DND-41 (cell line): ENCODE results near the gene ACOX3.

ENCODE experiments used
- ATAC-seq: fragments of 200-7000 bp; cut with Tn5 transposase; 3 replicates; pipeline ENCODE4 v1.9.1; 2021; ENCODE audit warnings: low read depth; ENCODE audit not compliant: insufficient read depth
- DNase-seq: peaks from one replicate; pipeline ENCODE4 v3.0.0-alpha.2; 2020
- H2AFZ ChIP-seq: 2 replicates; pipeline ENCODE4 v1.6.0; 2012; ENCODE audit warnings: low read depth, low read length
- H3K27ac ChIP-seq: 2 replicates; pipeline ENCODE4 v1.5.1; 2012; ENCODE audit warnings: low read length, inconsistent platforms
- H3K27me3 ChIP-seq: fragments of 200-600 bp; sonication (generic); 2 replicates; pipeline ENCODE4 v1.6.0; 2012; ENCODE audit warnings: low read length, mild to moderate bottlenecking, inconsistent platforms; ENCODE audit not compliant: insufficient read depth, poor library complexity
- H3K36me3 ChIP-seq: 2 replicates; pipeline ENCODE4 v1.5.1; 2012; ENCODE audit warnings: low read length, inconsistent platforms; ENCODE audit not compliant: insufficient read depth
- H3K4me1 ChIP-seq: 2 replicates; pipeline ENCODE4 v1.5.1; 2012; ENCODE audit warnings: mild to moderate bottlenecking, low read length; ENCODE audit not compliant: insufficient read depth
- H3K4me2 ChIP-seq: 2 replicates; pipeline ENCODE4 v1.6.0; 2012; ENCODE audit warnings: mild to moderate bottlenecking, moderate library complexity, low read length, inconsistent platforms; ENCODE audit not compliant: insufficient read depth
- H3K4me3 ChIP-seq, 2 experiments: fragments of 200-600 bp in 1 of 2; shearing (Covaris generic) in 1 of 2; 2 replicates each; pipeline ENCODE4 v1.5.1; 2012 to 2016; ENCODE audit warnings: inconsistent platforms in 2 of 2, low read length in 2 of 2, mild to moderate bottlenecking in 2 of 2, low read depth in 1 of 2, moderate library complexity in 1 of 2
- H3K79me2 ChIP-seq: 2 replicates; pipeline ENCODE4 v1.6.0; 2012; ENCODE audit warnings: low read length, inconsistent platforms; ENCODE audit not compliant: insufficient read depth
- H3K9ac ChIP-seq: 2 replicates; pipeline ENCODE4 v1.6.0; 2012; ENCODE audit warnings: low read depth, mild to moderate bottlenecking, inconsistent platforms, low read length, moderate library complexity
- H3K9me3 ChIP-seq: 2 replicates; pipeline ENCODE4 v1.5.1; 2012; ENCODE audit warnings: low read length, moderate library complexity, mild to moderate bottlenecking, inconsistent platforms; ENCODE audit not compliant: insufficient read depth, severe bottlenecking
- H4K20me1 ChIP-seq: 2 replicates; pipeline ENCODE4 v1.6.0; 2012; ENCODE audit warnings: low read length; ENCODE audit not compliant: insufficient read depth
- EZH2 ChIP-seq: IDR thresholded peaks from 3 replicates; pipeline ENCODE4 v1.6.1; 2012; ENCODE audit warnings: borderline replicate concordance, low read depth, mild to moderate bottlenecking, moderate library complexity, low read length, inconsistent platforms; ENCODE audit not compliant: severe bottlenecking
- TF ChIP-seq, protein P1 (sequence below): IDR thresholded peaks from 2 replicates; pipeline ENCODE4 v1.5.1; 2012; ENCODE audit warnings: borderline replicate concordance, low read length, moderate library complexity, mild to moderate bottlenecking; ENCODE audit not compliant: poor library complexity, severe bottlenecking; ENCODE audit errors: extremely low read depth

ACOX3 gene

DNA sequence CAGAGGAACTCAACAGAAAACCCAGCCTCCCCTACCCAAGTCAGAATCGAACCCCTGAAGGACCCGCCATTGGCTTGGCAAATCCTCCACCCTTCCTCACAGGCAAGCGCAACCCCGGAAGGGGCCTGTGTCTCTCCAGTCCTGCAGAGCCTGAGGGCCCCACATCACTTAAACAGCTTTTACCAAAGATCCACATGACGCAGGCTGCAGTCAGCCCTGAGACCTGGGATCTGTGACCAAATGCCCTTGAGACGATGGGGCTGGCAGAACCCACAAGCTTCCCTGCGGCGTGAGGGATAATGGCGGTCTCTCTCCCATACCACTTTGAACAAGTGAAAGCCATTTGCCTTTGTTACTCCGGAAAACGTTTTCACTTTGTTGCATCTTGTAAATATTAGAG lies 54.9 kb downstream of the ACOX3 start:
- no peak overlapping the region for H2AFZ ChIP-seq

DNA sequence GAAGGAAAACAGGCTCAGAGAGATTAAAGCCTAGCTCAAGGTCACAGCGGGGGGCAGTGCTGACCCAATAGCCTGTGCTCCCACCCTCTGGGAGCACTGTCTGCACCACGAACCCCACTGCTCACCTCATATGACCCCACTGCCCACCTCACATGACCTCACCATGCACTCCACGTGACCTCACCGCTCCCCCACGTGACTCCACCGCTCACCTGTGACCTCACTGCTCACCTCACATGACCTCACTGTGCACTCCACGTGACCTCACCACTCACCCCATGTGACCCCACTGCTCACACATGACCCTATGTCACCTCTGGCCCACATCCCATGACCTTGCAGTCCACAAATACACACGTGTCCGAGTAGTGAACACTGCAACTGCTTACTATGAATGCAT lies 55.4 kb downstream of the ACOX3 start:
- no peak overlapping the region for H3K4me3 ChIP-seq
- TF ChIP-seq EZH2, result no peak
- TF ChIP-seq, protein P1, sequence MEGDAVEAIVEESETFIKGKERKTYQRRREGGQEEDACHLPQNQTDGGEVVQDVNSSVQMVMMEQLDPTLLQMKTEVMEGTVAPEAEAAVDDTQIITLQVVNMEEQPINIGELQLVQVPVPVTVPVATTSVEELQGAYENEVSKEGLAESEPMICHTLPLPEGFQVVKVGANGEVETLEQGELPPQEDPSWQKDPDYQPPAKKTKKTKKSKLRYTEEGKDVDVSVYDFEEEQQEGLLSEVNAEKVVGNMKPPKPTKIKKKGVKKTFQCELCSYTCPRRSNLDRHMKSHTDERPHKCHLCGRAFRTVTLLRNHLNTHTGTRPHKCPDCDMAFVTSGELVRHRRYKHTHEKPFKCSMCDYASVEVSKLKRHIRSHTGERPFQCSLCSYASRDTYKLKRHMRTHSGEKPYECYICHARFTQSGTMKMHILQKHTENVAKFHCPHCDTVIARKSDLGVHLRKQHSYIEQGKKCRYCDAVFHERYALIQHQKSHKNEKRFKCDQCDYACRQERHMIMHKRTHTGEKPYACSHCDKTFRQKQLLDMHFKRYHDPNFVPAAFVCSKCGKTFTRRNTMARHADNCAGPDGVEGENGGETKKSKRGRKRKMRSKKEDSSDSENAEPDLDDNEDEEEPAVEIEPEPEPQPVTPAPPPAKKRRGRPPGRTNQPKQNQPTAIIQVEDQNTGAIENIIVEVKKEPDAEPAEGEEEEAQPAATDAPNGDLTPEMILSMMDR, result no peak
- H3K27ac ChIP-seq, result no peak overlapping the region
- H3K79me2 ChIP-seq, result no peaks in the 10 kb centered on the region
- no peak overlapping the region for H2AFZ ChIP-seq
- no peak overlapping the region for H3K4me2 ChIP-seq
- DNase-seq, result no peak
- H3K36me3 ChIP-seq, result peaks cover 21% of the 10 kb centered on the region
- no peaks in the 10 kb centered on the region; the same call in 1 of the 2 replicates for H4K20me1 ChIP-seq
- H3K9ac ChIP-seq, result no peak overlapping the region
- ATAC-seq, result no peak
- no peaks in the 10 kb centered on the region for H3K9me3 ChIP-seq
- H3K4me1 ChIP-seq, result no peaks in the 10 kb centered on the region
- H3K27me3 ChIP-seq, result no peaks in the 10 kb centered on the region

More for the DNA sequence above, 54.9 kb downstream of the ACOX3 start:
- no peak overlapping the region for H3K4me2 ChIP-seq
- H3K4me3 ChIP-seq, result no peak overlapping the region
- DNase-seq (no peak), ATAC-seq (no peak)
- peaks cover 23% of the 10 kb centered on the region for H3K36me3 ChIP-seq
- no peak overlapping the region for H3K27ac ChIP-seq
- H3K79me2 ChIP-seq, result no peaks in the 10 kb centered on the region
- H3K27me3 ChIP-seq, result no peaks in the 10 kb centered on the region
- no peaks in the 10 kb centered on the region for H3K9me3 ChIP-seq
- TF ChIP-seq, protein P1, result no peak
- TF ChIP-seq EZH2, result no peak
- H3K9ac ChIP-seq, result no peak overlapping the region
- H4K20me1 ChIP-seq, result no peaks in the 10 kb centered on the region; the same call in 1 of the 2 replicates
- no peaks in the 10 kb centered on the region for H3K4me1 ChIP-seq

DNA sequence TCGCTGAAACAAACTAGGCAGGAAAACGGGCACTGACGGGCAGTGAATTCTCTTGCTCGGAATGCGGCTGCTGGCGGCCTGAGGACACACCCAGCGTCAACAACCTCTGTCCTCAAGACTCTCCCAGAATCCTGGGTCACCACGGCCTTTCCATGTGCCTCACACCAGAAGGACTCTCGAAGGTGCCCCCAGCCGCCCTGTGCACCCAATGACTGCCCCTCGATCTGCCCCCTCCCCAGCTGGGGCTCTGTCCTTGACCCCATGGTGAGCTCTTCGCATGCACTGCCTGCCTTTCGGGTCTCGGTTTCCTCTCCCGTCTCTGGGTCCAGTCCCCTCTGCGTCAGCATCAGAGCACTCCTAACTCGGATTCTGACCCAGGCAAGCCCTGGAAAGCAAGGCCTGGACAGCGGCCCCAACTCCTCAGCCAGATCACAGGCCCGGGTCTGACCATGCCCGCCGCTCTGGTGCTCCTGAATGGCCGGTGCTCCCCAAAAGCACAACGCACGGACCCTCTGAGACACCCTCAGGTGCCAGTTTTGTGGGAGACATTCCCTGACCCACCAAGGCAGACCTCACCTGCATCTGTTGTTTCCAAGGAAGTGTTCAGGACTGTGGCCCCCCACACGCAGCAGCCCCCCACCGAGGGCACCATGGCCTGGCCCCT lies 56.0 kb downstream of the ACOX3 start:
- TF ChIP-seq, protein P1, result no peak
- TF ChIP-seq EZH2, result no peak
- Histone ChIP-seq H3K79me2 (no peaks in the 10 kb centered on the region), H3K36me3 (peaks cover 21% of the 10 kb centered on the region), H3K27me3 (no peaks in the 10 kb centered on the region), H3K4me3 (no peak overlapping the region), H4K20me1 (no peaks in the 10 kb centered on the region; the same call in 1 of the 2 replicates), H3K4me1 (no peaks in the 10 kb centered on the region), H3K4me2 (no peak overlapping the region), H3K9ac (no peak overlapping the region), H3K9me3 (no peaks in the 10 kb centered on the region), H3K27ac (no peak overlapping the region), H2AFZ (no peak overlapping the region)
- ATAC-seq (no peak), DNase-seq (no peak)
